SHP77 (cell line): Measurements from ENCODE around the gene ADAT2.
A peak's percentile ranks its signal among the peaks of the same experiment; 100 is the strongest.

Experiments used
- DNase-seq, 2 experiments: peaks; one replicate each; lab custom pipeline; 2025; lab: John Stamatoyannopoulos, UW

The ADAT2 gene

DNA sequence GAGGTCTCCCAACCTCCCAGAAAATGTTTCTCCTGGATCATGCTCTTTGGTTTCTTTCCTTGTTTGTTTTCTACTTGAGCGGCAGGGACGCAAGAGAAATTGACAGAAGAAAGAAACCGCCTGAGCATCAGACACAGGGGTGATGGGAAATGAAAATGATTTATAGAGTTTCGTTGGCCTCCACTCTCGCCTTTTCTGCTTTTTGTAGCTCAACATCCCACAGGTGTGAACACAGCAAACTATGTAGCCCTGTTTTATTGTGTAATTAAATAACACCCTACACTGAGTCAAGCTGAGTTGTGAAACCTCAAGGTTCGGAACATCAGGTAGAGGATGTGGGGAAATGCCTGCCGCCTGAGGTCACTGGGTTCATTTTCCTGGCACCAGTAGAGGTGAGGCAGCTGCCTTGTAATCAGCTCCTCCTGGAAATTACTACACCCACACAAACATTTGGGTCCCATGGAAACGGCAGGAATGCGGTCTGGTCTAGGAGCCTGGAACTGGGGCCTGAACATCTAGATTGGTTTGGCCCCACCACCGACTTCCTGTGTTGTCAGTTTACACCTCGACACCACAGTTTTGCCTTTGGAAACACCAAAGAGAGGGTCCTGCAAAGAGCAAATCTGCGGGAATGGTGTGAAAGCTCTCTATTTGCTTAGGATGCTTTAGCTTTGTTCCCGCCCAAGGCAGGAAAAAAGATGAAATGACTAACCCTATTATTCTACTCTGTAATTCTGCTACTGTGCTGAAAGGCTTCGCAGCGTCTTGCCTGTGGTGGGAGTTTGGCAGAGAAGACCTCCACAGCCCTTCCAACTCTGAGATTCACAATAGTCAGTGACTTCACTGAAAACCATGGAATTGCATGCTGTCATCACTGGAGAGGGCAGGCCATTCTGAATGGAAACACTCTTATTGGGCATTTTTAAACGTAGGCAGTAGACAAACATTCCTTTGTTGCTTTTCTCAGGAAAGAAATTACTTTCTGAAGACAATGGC is 53.0 kb downstream of the ADAT2 start:
- peak; percentile 31 to 33 for DNase-seq

DNA sequence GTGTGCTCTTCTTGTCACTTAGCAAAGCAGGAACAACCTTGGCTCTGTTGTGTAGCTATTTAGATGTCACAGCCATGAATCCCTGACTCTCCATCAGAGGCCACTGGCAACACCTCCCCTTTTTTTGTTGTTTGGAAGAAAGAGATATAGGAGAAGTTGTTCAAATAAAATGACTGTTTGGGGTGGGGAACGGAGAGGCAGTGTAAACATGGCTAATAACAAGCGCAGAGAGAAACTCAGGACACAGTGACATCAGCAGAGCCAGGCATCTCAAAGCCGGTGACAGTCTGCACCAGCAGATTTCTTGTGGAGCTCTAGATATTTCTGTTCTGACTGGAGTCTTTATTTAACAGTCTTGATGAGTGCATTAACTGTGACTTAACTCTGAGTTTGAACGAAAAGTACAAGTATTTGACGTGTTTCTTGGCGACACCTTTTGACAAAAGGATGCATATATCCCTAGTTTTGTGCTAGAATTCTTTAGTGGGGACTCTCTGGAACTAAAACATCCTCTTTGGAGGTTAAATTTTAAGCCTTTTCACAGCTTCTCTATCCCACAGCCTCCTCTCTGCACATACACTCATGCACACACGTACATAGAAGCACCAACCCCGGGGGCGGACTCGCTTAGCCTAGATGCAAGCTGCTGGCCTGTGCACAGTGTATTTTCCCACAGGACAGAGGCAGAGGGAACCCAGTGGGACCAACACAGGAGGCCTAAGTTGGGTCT is 53.8 kb downstream of the ADAT2 start:
- no peak for DNase-seq

DNA sequence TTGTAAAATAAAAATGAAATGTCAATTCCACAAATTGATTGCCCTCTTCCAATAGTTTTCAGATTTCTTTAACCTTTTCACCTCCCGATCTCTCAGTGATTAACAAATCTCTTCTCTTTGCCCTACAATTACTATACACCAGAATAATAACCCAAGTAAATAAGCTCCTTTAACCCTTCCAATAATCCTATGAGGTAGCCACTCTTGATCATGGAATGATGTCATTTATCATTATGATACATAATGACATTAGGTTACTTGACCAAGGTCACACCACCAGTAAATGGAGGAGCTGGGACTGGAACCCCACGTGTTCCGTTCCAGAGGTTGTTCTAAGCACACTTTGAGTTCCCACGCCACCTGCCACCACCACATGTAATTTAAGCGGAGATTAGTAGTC is 54.8 kb downstream of the ADAT2 start:
- DNase-seq, result no peak

DNA sequence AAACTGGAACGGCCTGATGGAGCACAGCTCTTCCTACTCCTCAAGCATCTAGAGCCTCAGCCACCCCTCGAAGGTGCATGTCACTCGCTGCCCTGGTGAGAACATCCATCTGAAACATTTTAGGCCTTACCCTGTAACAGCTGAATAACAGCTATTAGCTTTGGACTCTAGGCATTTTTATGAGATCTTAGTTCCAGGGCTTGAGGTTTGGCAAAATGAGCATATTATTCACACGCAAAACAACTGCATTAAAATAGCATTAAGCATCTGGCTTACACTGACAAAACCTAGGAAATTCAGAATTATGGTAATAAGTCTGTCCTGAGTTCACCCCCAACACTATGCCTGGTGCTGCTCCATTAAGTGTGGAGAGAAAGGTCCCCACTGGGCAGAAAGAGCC is 56.1 kb downstream of the ADAT2 start:
- no peak for DNase-seq

DNA sequence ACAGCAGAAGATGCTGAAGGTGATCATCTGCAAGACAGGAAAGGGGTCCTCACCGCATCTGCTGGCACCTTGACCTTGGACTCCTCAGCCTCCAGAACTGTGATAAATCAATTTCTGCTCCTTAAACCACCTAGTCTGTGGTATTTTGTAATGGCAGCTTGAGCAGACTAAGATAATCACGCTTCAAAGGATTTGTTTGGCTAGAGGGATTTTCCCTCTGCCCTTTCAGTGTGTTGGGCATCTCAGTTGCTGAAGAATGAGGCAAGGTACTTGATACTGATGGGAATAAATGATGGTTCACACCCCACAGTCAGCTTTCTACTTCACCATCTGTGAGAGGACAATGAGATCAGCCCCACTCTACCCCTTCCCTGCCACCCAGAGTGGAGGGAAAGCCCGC is 60.2 kb downstream of the ADAT2 start:
- DNase-seq, result no peak

DNA sequence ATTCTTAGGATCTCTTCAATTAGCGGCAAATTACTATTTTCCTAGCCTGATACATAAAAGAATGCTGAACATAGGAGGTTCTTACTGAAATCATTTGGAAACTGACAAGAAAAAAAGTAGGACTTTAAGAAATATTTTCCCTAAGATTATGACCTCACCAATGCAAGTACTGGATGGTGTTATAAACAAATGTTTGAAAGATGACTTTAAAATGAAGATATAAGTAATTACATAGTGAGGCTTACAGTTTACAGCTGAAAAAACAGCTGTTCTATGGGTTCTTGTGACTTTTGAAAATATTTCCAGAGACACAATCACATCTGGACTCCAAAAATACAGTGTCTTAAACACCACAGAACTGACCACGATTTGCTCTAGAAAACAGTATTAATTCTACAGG is 64.9 kb downstream of the ADAT2 start:
- DNase-seq, result no peak

DNA sequence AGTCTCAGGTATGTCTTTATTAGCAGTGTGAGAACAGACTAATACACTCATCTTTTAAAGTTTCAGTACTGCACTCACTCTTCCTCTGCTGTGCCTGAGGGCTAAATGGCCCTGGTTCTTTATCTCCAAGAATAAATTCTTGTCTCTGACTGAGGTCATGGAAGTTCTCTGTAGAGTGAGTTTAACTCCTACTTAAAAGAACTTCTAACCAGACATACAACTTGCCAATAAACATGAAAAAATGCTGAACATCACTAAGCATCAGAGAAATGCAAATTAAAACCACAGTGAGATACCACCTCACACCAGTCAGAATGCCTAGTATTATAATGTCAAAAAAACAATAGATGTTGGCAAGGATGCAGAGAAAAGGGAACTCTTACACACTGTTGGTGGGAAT is 73.6 kb downstream of the ADAT2 start:
- no peak for DNase-seq

DNA sequence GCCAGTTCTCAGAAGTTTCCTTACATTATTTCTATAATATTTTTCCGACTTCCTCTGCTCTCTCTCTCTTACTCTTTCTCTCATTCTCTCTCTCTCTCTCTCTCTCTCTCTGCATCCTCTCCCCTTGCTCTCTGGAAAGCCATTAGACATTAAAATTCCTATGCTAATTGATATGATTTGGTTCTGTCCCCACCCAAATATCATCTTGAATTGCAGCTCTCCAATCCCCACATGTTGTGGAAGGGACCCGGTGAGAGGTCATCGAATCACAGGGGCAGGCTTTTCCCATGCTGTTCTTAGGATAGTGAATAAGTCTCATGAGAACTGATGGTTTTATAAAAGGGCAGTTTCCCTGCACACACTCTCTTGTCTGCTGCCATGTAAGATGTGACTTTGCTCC is 74.1 kb downstream of the ADAT2 start:
- DNase-seq, result no peak

DNA sequence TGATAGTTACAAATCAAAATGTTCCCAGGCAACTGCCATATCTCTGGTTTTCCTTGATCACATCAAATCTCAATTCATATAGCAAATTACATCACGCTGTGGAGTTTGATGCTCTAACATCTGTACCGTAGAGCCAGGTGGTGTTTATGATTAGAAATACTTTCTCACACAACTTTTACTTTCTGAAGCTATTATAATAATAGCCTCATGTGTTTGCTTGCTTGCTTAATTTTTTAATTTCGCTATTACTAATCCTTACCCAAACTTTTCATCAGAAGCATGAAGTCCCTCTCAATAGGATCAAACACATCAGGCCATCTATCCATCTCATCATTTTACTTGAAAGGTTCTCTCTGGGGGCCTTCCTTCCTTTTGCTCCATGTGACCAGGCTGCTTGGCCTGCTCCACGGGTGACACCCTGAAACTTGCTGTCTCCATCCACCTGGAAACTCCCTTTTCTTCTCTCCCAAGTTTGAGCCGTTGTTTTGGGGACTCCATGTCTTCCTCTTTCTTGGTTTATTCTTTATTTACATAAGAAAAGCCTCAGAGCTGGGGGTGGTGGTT is 75.4 kb downstream of the ADAT2 start:
- no peak for DNase-seq

DNA sequence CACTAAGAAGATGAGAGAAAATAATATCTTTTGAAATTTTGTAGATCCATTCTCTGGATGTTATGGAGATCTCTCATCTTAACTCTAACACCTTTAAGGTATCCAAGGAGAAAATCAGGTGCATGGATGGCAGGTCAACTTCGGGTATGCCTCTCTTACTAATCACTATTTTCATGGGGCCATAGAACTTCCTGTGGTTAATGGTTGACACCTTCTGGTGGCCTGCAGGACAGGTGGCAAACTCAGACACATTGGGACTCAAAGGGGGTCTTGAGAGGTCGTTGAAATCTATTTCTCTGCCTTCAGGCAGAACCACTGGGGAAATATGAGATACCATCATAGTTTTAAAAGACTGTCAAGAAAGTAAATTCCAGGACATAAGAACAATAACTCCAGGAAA is 76.5 kb downstream of the ADAT2 start:
- no peak for DNase-seq
